Neural cell (in vitro differentiated cells): Measurements from ENCODE around the gene VMP1. TPM values are rescaled to one million over a fixed set of nuclear protein-coding genes. Genes with fewer than 3 reads are reported as not detected.

ENCODE experiments used
- H2AFZ ChIP-seq: fragments of 200-600, 300-800 bp; sonication (generic), shearing (Covaris generic); 2 replicates; pipeline ENCODE4 v1.6.0; 2014; ENCODE audit warnings: low read depth, mild to moderate bottlenecking, antibody characterized with exemption, low read length, moderate library complexity
- H3F3A ChIP-seq: fragments of 200-600 bp; shearing (Covaris generic); 2 replicates; pipeline ENCODE4 v1.6.1; 2016; ENCODE audit warnings: mild to moderate bottlenecking, moderate library complexity, mixed read lengths, antibody characterized with exemption, low read length; ENCODE audit not compliant: insufficient read depth, poor library complexity, severe bottlenecking
- H3K27ac ChIP-seq: fragments of 200-600, 300-800 bp; sonication (generic), shearing (Covaris generic); 2 replicates; pipeline ENCODE4 v1.5.1; 2014; ENCODE audit warnings: mild to moderate bottlenecking, low read length, moderate library complexity
- H3K27me3 ChIP-seq: fragments of 300-800, 200-600 bp; sonication (generic), shearing (Covaris generic); 2 replicates; pipeline ENCODE4 v1.6.0; 2014; ENCODE audit warnings: mild to moderate bottlenecking, low read depth, low read length, moderate library complexity; ENCODE audit not compliant: insufficient read depth
- H3K36me3 ChIP-seq: fragments of 300-800, 200-600 bp; sonication (generic), shearing (Covaris generic); 2 replicates; pipeline ENCODE4 v1.5.1; 2014; ENCODE audit warnings: mild to moderate bottlenecking, antibody characterized with exemption, low read length, moderate library complexity; ENCODE audit not compliant: insufficient read depth
- H3K4me2 ChIP-seq: fragments of 300-800, 200-600 bp; sonication (generic), shearing (Covaris generic); 2 replicates; pipeline ENCODE4 v1.6.0; 2014; ENCODE audit warnings: mild to moderate bottlenecking, low read length
- H3K4me3 ChIP-seq: fragments of 300-800, 200-600 bp; sonication (generic), shearing (Covaris generic); 2 replicates; pipeline ENCODE4 v1.5.1; 2014; ENCODE audit warnings: mild to moderate bottlenecking, low read length, moderate library complexity
- H3K79me2 ChIP-seq: fragments of 200-600 bp; shearing (Covaris generic); replicated peaks from 2 replicates; pipeline ENCODE4 v1.6.0; 2014; ENCODE audit warnings: mild to moderate bottlenecking, low read length, moderate library complexity; ENCODE audit not compliant: insufficient read depth
- H3K9ac ChIP-seq: fragments of 300-800, 200-600 bp; sonication (generic), shearing (Covaris generic); 2 replicates; pipeline ENCODE4 v1.6.1; 2016; ENCODE audit warnings: mild to moderate bottlenecking, low read length, mixed read lengths
- H3K9me2 ChIP-seq: fragments of 200-600 bp; shearing (Covaris generic); 2 replicates; pipeline ENCODE4 v1.6.1; 2016; ENCODE audit warnings: mild to moderate bottlenecking, low read length, mixed read lengths; ENCODE audit not compliant: insufficient read depth
- H3K9me3 ChIP-seq: fragments of 200-600, 300-800 bp; sonication (generic), shearing (Covaris generic); 2 replicates; pipeline ENCODE4 v1.6.1; 2016; ENCODE audit warnings: mild to moderate bottlenecking, mixed run types, low read length, moderate library complexity, mixed read lengths
- H4K20me1 ChIP-seq: fragments of 200-600 bp; shearing (Covaris generic); 2 replicates; pipeline ENCODE4 v1.6.1; 2016; ENCODE audit warnings: mild to moderate bottlenecking, mixed run types; ENCODE audit not compliant: insufficient read depth
- EP300 ChIP-seq: fragments of 450-650 bp; conservative IDR thresholded peaks from 2 replicates; pipeline ENCODE4 v1.6.1; 2014; ENCODE audit warnings: antibody characterized with exemption, mild to moderate bottlenecking, moderate library complexity; ENCODE audit not compliant: poor library complexity, severe bottlenecking
- EZH2 ChIP-seq: fragments of 200-600, 300-800 bp; shearing (Covaris generic), sonication (generic); IDR thresholded peaks from 2 replicates; pipeline ENCODE4 v1.6.1; 2014; ENCODE audit warnings: antibody characterized with exemption, low read length, borderline replicate concordance, mild to moderate bottlenecking; ENCODE audit not compliant: insufficient read depth, poor library complexity, severe bottlenecking
- MXI1 ChIP-seq: fragments of 450-650 bp; conservative IDR thresholded peaks from 2 replicates; pipeline ENCODE4 v1.6.1; 2014; ENCODE audit warnings: antibody characterized with exemption, mild to moderate bottlenecking; ENCODE audit not compliant: poor library complexity, severe bottlenecking
- POLR2AphosphoS5 ChIP-seq: IDR thresholded peaks from 2 replicates; pipeline ENCODE4 v1.6.1; 2012
- RAD21 ChIP-seq: fragments of 450-650 bp; conservative IDR thresholded peaks from 2 replicates; pipeline ENCODE4 v1.6.1; 2014; ENCODE audit warnings: antibody characterized with exemption, mild to moderate bottlenecking, moderate library complexity
- SMC3 ChIP-seq: fragments of 450-650 bp; conservative IDR thresholded peaks from 2 replicates; pipeline ENCODE4 v1.6.1; 2014; ENCODE audit warnings: antibody characterized with exemption, mild to moderate bottlenecking, moderate library complexity; ENCODE audit not compliant: poor library complexity
- TAF1 ChIP-seq: IDR thresholded peaks from 2 replicates; pipeline ENCODE4 v1.6.1; 2012; ENCODE audit warnings: low read depth
- polyA plus RNA-seq: library from polyadenylated mRNA; depleted of rRNA; stranded (reverse); fragments of >200 nt; gene quantifications from 2 replicates; pipeline ENCODE4 v1.2.3, GENCODE V29; 2014
- TF ChIP-seq, protein P1 (sequence below): IDR thresholded peaks from 2 replicates; pipeline ENCODE4 v1.6.1; 2012; ENCODE audit warnings: borderline replicate concordance
- TF ChIP-seq, protein P2 (sequence below): fragments of 450-650 bp; IDR thresholded peaks from 2 replicates; pipeline ENCODE4 v1.5.1; 2014; ENCODE audit warnings: antibody characterized with exemption, mild to moderate bottlenecking, moderate library complexity; ENCODE audit not compliant: poor library complexity, severe bottlenecking

Gene VMP1
- polyA plus RNA-seq, 1 donor from 2014 or later: 75.9 TPM

DNA sequence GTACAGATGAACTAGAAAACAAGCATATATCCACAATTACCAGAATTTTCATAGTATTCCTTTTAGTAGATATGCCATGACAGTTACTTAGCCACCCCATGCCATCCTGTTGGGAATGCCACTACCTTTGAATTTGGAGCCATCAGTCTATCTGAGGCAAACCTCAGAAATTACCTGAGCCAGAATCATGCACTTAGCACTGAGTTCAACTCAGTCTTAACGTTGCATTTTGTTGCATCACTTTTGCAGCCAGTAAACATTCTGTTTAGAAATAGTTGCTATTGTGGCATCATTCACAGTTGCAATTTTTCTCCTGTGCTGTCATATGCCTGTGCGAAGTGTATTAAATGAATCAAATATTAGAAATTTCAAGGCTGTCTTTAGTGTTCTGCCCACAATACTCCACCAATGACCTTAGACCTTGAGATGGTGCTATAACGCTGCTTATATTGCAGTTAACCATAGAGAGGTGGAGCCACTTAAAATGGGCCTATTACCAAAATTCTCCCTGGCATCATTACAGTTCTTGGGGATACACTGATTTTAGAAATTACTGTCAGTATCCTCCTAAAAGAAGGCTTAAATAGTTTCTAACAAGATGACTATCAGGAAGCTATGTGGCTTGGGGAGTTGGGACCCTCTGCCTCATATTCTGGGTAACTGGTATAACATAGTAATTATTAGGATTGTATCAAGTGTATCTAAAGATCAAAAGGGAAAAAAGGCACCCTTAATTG, 11.3 kb upstream of the VMP1 start:
- Histone ChIP-seq H3K9ac (no peak overlapping the region), H3K79me2 (peaks cover 7% of the 10 kb centered on the region), H3K9me3 (no peaks in the 10 kb centered on the region), H2AFZ (no peak overlapping the region), H3K4me2 (no peak overlapping the region), H3K27me3 (no peaks in the 10 kb centered on the region), H3F3A (no peaks in the 10 kb centered on the region), H4K20me1 (no peaks in the 10 kb centered on the region), H3K27ac (no peak overlapping the region), H3K9me2 (no peaks in the 10 kb centered on the region), H3K4me3 (no peak overlapping the region), H3K36me3 (peaks cover 11% of the 10 kb centered on the region)
- TF ChIP-seq RAD21: no peak

DNA sequence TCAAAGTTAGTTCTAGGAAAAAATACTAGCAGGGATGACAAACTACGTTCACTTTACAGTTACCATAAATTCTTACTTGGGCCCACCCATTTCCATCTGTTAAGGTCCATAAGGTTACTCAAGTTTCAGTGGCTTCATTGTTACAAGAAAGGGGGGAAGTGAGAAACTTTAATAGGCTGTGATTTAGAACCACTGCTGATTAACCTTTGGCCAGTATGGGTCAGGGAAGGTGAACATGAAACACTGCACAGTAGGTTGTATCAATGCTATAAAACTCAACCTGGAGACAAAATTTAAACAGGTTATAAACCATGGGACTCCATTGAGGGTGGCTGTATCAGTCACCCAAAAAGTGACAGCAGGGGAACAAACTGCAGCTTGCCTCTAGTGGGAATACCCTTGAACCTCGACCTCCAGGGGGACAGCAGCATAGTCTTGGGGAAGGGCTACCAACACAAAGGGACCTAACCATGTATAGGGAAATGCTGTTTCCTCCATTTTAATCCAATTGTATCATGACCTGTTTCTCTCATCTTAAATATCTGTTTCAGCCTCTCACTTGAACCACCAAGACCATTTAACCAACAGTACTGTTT, 10.7 kb upstream of the VMP1 start:
- Histone ChIP-seq H2AFZ (no peak overlapping the region), H3K27me3 (no peaks in the 10 kb centered on the region), H3K9me3 (no peaks in the 10 kb centered on the region), H3K9ac (no peak overlapping the region), H3K9me2 (no peaks in the 10 kb centered on the region), H3K4me3 (no peak overlapping the region), H3K36me3 (peaks cover 11% of the 10 kb centered on the region), H4K20me1 (no peaks in the 10 kb centered on the region), H3K4me2 (no peak overlapping the region), H3K27ac (no peak overlapping the region), H3F3A (no peaks in the 10 kb centered on the region), H3K79me2 (peaks cover 7% of the 10 kb centered on the region)
- TF ChIP-seq, protein P1, sequence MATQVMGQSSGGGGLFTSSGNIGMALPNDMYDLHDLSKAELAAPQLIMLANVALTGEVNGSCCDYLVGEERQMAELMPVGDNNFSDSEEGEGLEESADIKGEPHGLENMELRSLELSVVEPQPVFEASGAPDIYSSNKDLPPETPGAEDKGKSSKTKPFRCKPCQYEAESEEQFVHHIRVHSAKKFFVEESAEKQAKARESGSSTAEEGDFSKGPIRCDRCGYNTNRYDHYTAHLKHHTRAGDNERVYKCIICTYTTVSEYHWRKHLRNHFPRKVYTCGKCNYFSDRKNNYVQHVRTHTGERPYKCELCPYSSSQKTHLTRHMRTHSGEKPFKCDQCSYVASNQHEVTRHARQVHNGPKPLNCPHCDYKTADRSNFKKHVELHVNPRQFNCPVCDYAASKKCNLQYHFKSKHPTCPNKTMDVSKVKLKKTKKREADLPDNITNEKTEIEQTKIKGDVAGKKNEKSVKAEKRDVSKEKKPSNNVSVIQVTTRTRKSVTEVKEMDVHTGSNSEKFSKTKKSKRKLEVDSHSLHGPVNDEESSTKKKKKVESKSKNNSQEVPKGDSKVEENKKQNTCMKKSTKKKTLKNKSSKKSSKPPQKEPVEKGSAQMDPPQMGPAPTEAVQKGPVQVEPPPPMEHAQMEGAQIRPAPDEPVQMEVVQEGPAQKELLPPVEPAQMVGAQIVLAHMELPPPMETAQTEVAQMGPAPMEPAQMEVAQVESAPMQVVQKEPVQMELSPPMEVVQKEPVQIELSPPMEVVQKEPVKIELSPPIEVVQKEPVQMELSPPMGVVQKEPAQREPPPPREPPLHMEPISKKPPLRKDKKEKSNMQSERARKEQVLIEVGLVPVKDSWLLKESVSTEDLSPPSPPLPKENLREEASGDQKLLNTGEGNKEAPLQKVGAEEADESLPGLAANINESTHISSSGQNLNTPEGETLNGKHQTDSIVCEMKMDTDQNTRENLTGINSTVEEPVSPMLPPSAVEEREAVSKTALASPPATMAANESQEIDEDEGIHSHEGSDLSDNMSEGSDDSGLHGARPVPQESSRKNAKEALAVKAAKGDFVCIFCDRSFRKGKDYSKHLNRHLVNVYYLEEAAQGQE: no peak
- no peak for TF ChIP-seq EP300
- peak; percentile 13 for TF ChIP-seq POLR2AphosphoS5
- no peak for TF ChIP-seq MXI1
- TF ChIP-seq EZH2: no peak

DNA sequence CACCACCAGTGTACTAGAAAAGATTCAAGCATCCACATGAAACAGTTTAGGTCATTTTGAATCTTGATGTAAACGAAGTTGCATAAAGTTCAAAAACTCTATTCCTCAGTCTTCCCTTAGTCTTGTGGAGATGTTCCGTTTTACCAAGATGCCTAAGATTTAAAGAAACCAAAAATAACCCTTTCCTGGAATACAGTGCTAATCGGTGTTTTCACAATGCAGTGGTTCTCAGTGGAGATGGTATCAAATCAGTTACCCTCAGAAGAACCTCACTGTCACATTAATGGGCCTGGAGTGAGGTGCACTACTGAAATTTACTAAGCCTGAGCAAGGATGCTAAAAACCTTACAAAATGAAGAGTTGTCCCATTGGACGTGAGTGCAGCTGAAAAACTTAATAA, 9.3 kb upstream of the VMP1 start:
- H3K79me2 ChIP-seq: peaks cover 11% of the 10 kb centered on the region
- no peak overlapping the region for H2AFZ ChIP-seq
- H3K27me3 ChIP-seq: no peaks in the 10 kb centered on the region
- peaks cover 11% of the 10 kb centered on the region for H3K36me3 ChIP-seq
- no peaks in the 10 kb centered on the region for H3F3A ChIP-seq
- TF ChIP-seq, protein P2, sequence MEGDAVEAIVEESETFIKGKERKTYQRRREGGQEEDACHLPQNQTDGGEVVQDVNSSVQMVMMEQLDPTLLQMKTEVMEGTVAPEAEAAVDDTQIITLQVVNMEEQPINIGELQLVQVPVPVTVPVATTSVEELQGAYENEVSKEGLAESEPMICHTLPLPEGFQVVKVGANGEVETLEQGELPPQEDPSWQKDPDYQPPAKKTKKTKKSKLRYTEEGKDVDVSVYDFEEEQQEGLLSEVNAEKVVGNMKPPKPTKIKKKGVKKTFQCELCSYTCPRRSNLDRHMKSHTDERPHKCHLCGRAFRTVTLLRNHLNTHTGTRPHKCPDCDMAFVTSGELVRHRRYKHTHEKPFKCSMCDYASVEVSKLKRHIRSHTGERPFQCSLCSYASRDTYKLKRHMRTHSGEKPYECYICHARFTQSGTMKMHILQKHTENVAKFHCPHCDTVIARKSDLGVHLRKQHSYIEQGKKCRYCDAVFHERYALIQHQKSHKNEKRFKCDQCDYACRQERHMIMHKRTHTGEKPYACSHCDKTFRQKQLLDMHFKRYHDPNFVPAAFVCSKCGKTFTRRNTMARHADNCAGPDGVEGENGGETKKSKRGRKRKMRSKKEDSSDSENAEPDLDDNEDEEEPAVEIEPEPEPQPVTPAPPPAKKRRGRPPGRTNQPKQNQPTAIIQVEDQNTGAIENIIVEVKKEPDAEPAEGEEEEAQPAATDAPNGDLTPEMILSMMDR: no peak
- no peak for TF ChIP-seq RAD21
- TF ChIP-seq TAF1: no peak
- TF ChIP-seq MXI1: no peak
- TF ChIP-seq EP300: no peak
- TF ChIP-seq, protein P1: no peak
- no peak for TF ChIP-seq SMC3
- TF ChIP-seq EZH2: no peak
- TF ChIP-seq POLR2AphosphoS5: no peak
- no peaks in the 10 kb centered on the region for H3K9me3 ChIP-seq
- no peaks in the 10 kb centered on the region for H3K9me2 ChIP-seq
- H4K20me1 ChIP-seq: no peaks in the 10 kb centered on the region
- no peak overlapping the region for H3K4me3 ChIP-seq
- no peak overlapping the region for H3K9ac ChIP-seq
- H3K27ac ChIP-seq: no peak overlapping the region
- no peak overlapping the region for H3K4me2 ChIP-seq
